ENCODE measurements around the gene IGFBP4.

GRCh38 chr17:40436636-40437035, 6.6 kb upstream of the IGFBP4 start:
- no peak for TF ChIP-seq POLR2A (IDR thresholded peaks at IDR 0.05)
- TF ChIP-seq CTCF (IDR thresholded peaks at IDR 0.05): no peak

All from thyroid gland (tissue), 4 donors.